Osteocyte (in vitro differentiated cells): ENCODE results near the gene PRMT3. TPM values are rescaled to one million over a fixed set of nuclear protein-coding genes. Genes with fewer than 3 reads are reported as not detected.

Experiments used
- DNase-seq: peaks from one replicate; pipeline ENCODE4 v3.0.0; 2021; ENCODE audit warnings: mixed read lengths; ENCODE audit not compliant: unreplicated experiment; ENCODE audit errors: extremely low spot score
- H3K27ac Mint-ChIP-seq: one replicate; pipeline ENCODE4 v1.8.0; 2021; ENCODE audit warnings: mild to moderate bottlenecking, mixed read lengths; ENCODE audit not compliant: unreplicated experiment
- H3K27me3 Mint-ChIP-seq: one replicate; pipeline ENCODE4 v1.8.0; 2021; ENCODE audit warnings: mixed read lengths; ENCODE audit not compliant: unreplicated experiment
- H3K36me3 Mint-ChIP-seq: one replicate; pipeline ENCODE4 v1.8.0; 2021; ENCODE audit warnings: mixed read lengths; ENCODE audit not compliant: unreplicated experiment
- H3K4me1 Mint-ChIP-seq: one replicate; pipeline ENCODE4 v1.8.0; 2021; ENCODE audit warnings: mixed read lengths; ENCODE audit not compliant: unreplicated experiment
- H3K4me3 Mint-ChIP-seq: one replicate; pipeline ENCODE4 v1.8.0; 2021; ENCODE audit warnings: mild to moderate bottlenecking, moderate library complexity, mixed read lengths; ENCODE audit not compliant: unreplicated experiment
- H3K9me3 Mint-ChIP-seq: one replicate; pipeline ENCODE4 v1.8.0; 2021; ENCODE audit warnings: mixed read lengths; ENCODE audit not compliant: unreplicated experiment
- CTCF ChIP-seq: fragments of 200-600 bp; sonication (generic); IDR thresholded peaks from 2 replicates; pipeline ENCODE4 v1.5.0; 2021; ENCODE audit warnings: antibody characterized with exemption, mild to moderate bottlenecking, moderate library complexity
- total RNA-seq: library from RNA; stranded (reverse); gene quantifications from 2 replicates; pipeline ENCODE4 v1.2.1, GENCODE V29; 2021

PRMT3 gene
- total RNA-seq, 1 donor from 2014 or later, result 17.7 TPM

- no peaks in the 10 kb centered on the region for H3K9me3 Mint-ChIP-seq
- H3K27ac Mint-ChIP-seq, result no peak overlapping the region
- no peaks in the 10 kb centered on the region for H3K4me1 Mint-ChIP-seq
- no peak for TF ChIP-seq CTCF
- H3K27me3 Mint-ChIP-seq, result peaks cover 5% of the 10 kb centered on the region
- DNase-seq, result no peak
- no peak overlapping the region for H3K4me3 Mint-ChIP-seq
- H3K36me3 Mint-ChIP-seq, result no peaks in the 10 kb centered on the region
Measured at GRCh38 chr11:20529757-20530156, 142.2 kb downstream of the PRMT3 start.

DNA sequence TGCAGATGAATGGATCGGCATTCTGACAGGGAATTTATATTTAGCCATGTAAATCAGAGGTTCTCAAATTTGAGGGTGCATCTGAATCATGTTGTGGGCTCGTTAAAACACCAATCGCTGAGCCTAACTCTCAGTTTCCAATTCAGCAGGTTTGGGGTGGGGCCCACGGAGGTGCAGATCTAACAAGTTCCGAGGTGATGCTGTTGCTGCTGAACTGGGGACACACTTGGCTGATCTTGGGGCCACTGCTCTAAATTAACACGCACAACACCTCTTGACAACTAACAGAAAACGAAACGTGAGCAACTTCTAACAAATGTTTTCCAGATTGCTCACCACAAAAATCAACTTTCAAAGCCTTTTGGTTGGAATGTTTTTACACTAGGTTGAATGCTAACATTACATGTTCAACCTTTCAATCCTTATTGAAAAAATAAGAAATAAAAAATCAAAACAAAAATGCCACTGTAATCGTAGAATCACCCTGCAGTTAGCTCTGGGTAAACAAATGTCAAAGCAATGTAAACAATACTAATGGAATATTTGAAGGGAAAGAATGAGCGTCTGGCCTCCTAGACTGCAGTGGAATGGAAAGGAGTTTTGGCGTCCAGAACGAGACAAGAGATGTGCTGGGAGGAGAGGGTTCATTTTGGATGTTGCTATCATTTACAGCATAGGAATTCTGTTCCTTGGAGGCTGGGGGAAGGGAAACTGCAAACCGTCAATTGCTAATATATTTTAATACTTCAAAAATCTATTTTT, 143.6 kb downstream of the PRMT3 start:
- Mint-ChIP-seq H3K4me3 (no peak overlapping the region), H3K9me3 (no peaks in the 10 kb centered on the region), H3K36me3 (no peaks in the 10 kb centered on the region), H3K27ac (no peak overlapping the region), H3K4me1 (no peaks in the 10 kb centered on the region), H3K27me3 (peaks cover 5% of the 10 kb centered on the region)
- no peak for DNase-seq
- TF ChIP-seq CTCF, result no peak

- no peak for DNase-seq
- H3K4me3 Mint-ChIP-seq, result no peak overlapping the region
- H3K9me3 Mint-ChIP-seq, result peaks cover 6% of the 10 kb centered on the region
- peaks cover 8% of the 10 kb centered on the region for H3K27me3 Mint-ChIP-seq
- no peaks in the 10 kb centered on the region for H3K4me1 Mint-ChIP-seq
- no peak overlapping the region for H3K27ac Mint-ChIP-seq
- H3K36me3 Mint-ChIP-seq, result no peaks in the 10 kb centered on the region
- no peak for TF ChIP-seq CTCF
Measured at GRCh38 chr11:20535271-20535881, 147.9 kb downstream of the PRMT3 start.

GRCh38 chr11:20536365-20536764, 148.8 kb downstream of the PRMT3 start:
- no peaks in the 10 kb centered on the region for H3K4me1 Mint-ChIP-seq
- H3K9me3 Mint-ChIP-seq, result peaks cover 6% of the 10 kb centered on the region
- DNase-seq, result no peak
- TF ChIP-seq CTCF, result no peak
- no peak overlapping the region for H3K4me3 Mint-ChIP-seq
- no peak overlapping the region for H3K27ac Mint-ChIP-seq
- H3K27me3 Mint-ChIP-seq, result peaks cover 7% of the 10 kb centered on the region
- H3K36me3 Mint-ChIP-seq, result no peaks in the 10 kb centered on the region

- no peak for DNase-seq
- H3K27ac Mint-ChIP-seq, result no peak overlapping the region
- H3K9me3 Mint-ChIP-seq, result peaks cover 6% of the 10 kb centered on the region
- H3K4me1 Mint-ChIP-seq, result no peaks in the 10 kb centered on the region
- no peak overlapping the region for H3K4me3 Mint-ChIP-seq
- peaks cover 8% of the 10 kb centered on the region for H3K27me3 Mint-ChIP-seq
- H3K36me3 Mint-ChIP-seq, result no peaks in the 10 kb centered on the region
- TF ChIP-seq CTCF, result no peak
Measured at GRCh38 chr11:20536784-20537183, 149.3 kb downstream of the PRMT3 start.
